Type B pancreatic cell (in vitro differentiated cells): ENCODE data around the gene FGF9. TPM values are rescaled to one million over a fixed set of nuclear protein-coding genes. Genes with fewer than 3 reads are reported as not detected.

Source experiments
- DNase-seq: peaks from one replicate; pipeline ENCODE4 v3.0.0; 2021; ENCODE audit warnings: mixed read lengths; ENCODE audit not compliant: unreplicated experiment; ENCODE audit errors: extremely low spot score
- H3K27ac Mint-ChIP-seq: 2 replicates; pipeline ENCODE4 v1.8.0; 2021; ENCODE audit warnings: mild to moderate bottlenecking, mixed read lengths
- H3K27me3 Mint-ChIP-seq: 2 replicates; pipeline ENCODE4 v1.8.0; 2021; ENCODE audit warnings: mixed read lengths
- H3K36me3 Mint-ChIP-seq: 2 replicates; pipeline ENCODE4 v1.8.0; 2021; ENCODE audit warnings: mixed read lengths
- H3K4me1 Mint-ChIP-seq: one replicate; pipeline ENCODE4 v1.8.0; 2021; ENCODE audit warnings: mixed read lengths; ENCODE audit not compliant: unreplicated experiment
- H3K4me3 Mint-ChIP-seq: 2 replicates; pipeline ENCODE4 v1.8.0; 2021; ENCODE audit warnings: mild to moderate bottlenecking, mixed read lengths
- H3K9me3 Mint-ChIP-seq: 2 replicates; pipeline ENCODE4 v1.8.0; 2021; ENCODE audit warnings: mixed read lengths
- CTCF ChIP-seq: fragments of 200-600 bp; sonication (generic); conservative IDR thresholded peaks from 2 replicates; pipeline ENCODE4 v1.5.0; 2021; ENCODE audit warnings: antibody characterized with exemption, mild to moderate bottlenecking
- total RNA-seq: library from RNA; stranded (reverse); gene quantifications from 2 replicates; pipeline ENCODE4 v1.2.1, GENCODE V29; 2021; ENCODE audit warnings: low replicate concordance

The FGF9 gene
- total RNA-seq, 1 donor from 2014 or later = 7.6 TPM

- H3K4me1 Mint-ChIP-seq = no peaks in the 10 kb centered on the region
- DNase-seq = no peak
- no peaks in the 10 kb centered on the region for H3K27me3 Mint-ChIP-seq
- TF ChIP-seq CTCF = no peak
- peaks cover 14% of the 10 kb centered on the region for H3K36me3 Mint-ChIP-seq
- H3K4me3 Mint-ChIP-seq = no peak overlapping the region
- H3K27ac Mint-ChIP-seq = no peak overlapping the region
- no peaks in the 10 kb centered on the region for H3K9me3 Mint-ChIP-seq
These were observed 14.7 kb downstream of the FGF9 start for GRCh38 chr13:21685485-21686064.

- no peak for DNase-seq
- Mint-ChIP-seq H3K4me1 (peaks cover 3% of the 10 kb centered on the region), H3K4me3 (no peak overlapping the region), H3K9me3 (no peaks in the 10 kb centered on the region), H3K27ac (no peak overlapping the region), H3K27me3 (no peaks in the 10 kb centered on the region), H3K36me3 (peaks cover 15% of the 10 kb centered on the region)
- TF ChIP-seq CTCF = no peak
These were observed 16.0 kb downstream of the FGF9 start for GRCh38 chr13:21686751-21687391.

- peaks cover 20% of the 10 kb centered on the region for H3K36me3 Mint-ChIP-seq
- no peak overlapping the region for H3K27ac Mint-ChIP-seq
- no peaks in the 10 kb centered on the region for H3K27me3 Mint-ChIP-seq
- H3K4me3 Mint-ChIP-seq = no peak overlapping the region
- DNase-seq = no peak
- peaks cover 3% of the 10 kb centered on the region for H3K4me1 Mint-ChIP-seq
- TF ChIP-seq CTCF = no peak
- no peaks in the 10 kb centered on the region for H3K9me3 Mint-ChIP-seq
These were observed 17.2 kb downstream of the FGF9 start for GRCh38 chr13:21688056-21688455.

GRCh38 chr13:21689097-21689496 lies 18.2 kb downstream of the FGF9 start:
- H3K27ac Mint-ChIP-seq = no peak overlapping the region
- H3K4me3 Mint-ChIP-seq = no peak overlapping the region
- H3K27me3 Mint-ChIP-seq = no peaks in the 10 kb centered on the region
- H3K4me1 Mint-ChIP-seq = peaks cover 3% of the 10 kb centered on the region
- no peak for TF ChIP-seq CTCF
- no peak for DNase-seq
- H3K36me3 Mint-ChIP-seq = peaks cover 28% of the 10 kb centered on the region
- H3K9me3 Mint-ChIP-seq = no peaks in the 10 kb centered on the region

GRCh38 chr13:21690955-21691354 lies 20.1 kb downstream of the FGF9 start:
- H3K4me3 Mint-ChIP-seq = no peak overlapping the region
- H3K36me3 Mint-ChIP-seq = peaks cover 27% of the 10 kb centered on the region

More at GRCh38 chr13:21690955-21691354, 20.1 kb downstream of the FGF9 start:
- no peak for DNase-seq
- no peak overlapping the region for H3K27ac Mint-ChIP-seq
- TF ChIP-seq CTCF = no peak
- no peaks in the 10 kb centered on the region for H3K27me3 Mint-ChIP-seq
- H3K9me3 Mint-ChIP-seq = no peaks in the 10 kb centered on the region
- peaks cover 3% of the 10 kb centered on the region for H3K4me1 Mint-ChIP-seq
